ENCODE data around the gene TMEM18. TPM values are rescaled to one million over a fixed set of nuclear protein-coding genes. Genes with fewer than 3 reads are reported as not detected.

Gene TMEM18
- total and polyA plus RNA-seq, 2 of the 4 experiments (the other 2 are of a cell fraction): 15.2 to 30.2 TPM

GRCh38 chr2:667332-667999 lies 9.7 kb downstream of the TMEM18 start (continued):
- no peak for TF ChIP-seq RCOR1 (IDR thresholded peaks at IDR 0.05; ENCODE audit: insufficient replicate concordance, low read length)

- 96% methylated on average over 9 of the region's 15 CpGs; no CpG with 5 or more reads in 1 of the 2 experiments for WGBS, 2 experiments (ENCODE audit: extremely low coverage in 2 of 2, insufficient read length in 1 of 2)
- peak overlapping the region; percentile 19 for H2AK9ac ChIP-seq (replicated peaks; ENCODE audit: low read depth, low read length, poor library complexity)
- H3K4me1 ChIP-seq (ENCODE audit: control insufficient read depth, insufficient read depth, low read length): peaks cover 4% of the 10 kb centered on the region
- no peak overlapping the region for H3K4me2 ChIP-seq (ENCODE audit: low read depth, low read length)
- CTCF ChIA-PET: interaction anchor here (0.5 to 1.2 kb wide), 2 partner anchors 23 to 74 kb away, joined by 3 to 4 read pairs; no protein-coding TSS in a partner anchor
- H3K23ac ChIP-seq (ENCODE audit: low read depth, low read length): no peak overlapping the region
- H2BK5ac ChIP-seq (ENCODE audit: low read depth, low read length, poor library complexity, severe bottlenecking): no peak overlapping the region
- peaks cover 6% of the 10 kb centered on the region; the same call in 1 of the 2 replicates for H3K9me1 ChIP-seq (ENCODE audit: insufficient read depth, low read length)
- no peak overlapping the region for H2AFZ ChIP-seq (replicated peaks; ENCODE audit: low read length, poor library complexity)
- no peak overlapping the region for H3K56ac ChIP-seq (ENCODE audit: extremely low read depth, insufficient read depth, low read length)
- H2BK15ac ChIP-seq (ENCODE audit: low read depth, low read length): no peak overlapping the region
- peaks cover 20% of the 10 kb centered on the region for H3K36me3 ChIP-seq (ENCODE audit: control insufficient read depth, insufficient read depth, low read length)
- BruUV-seq (replicated peaks): no TSS peak
- no peak overlapping the region for H3K18ac ChIP-seq (ENCODE audit: low read depth, low read length)
- H2BK20ac ChIP-seq (ENCODE audit: low read depth, low read length): no peak overlapping the region
- no peak overlapping the region for H3K4me3 ChIP-seq (ENCODE audit: insufficient read depth, low read depth, low read length)
- dilution Hi-C loops (cut with HindIII; ENCODE audit: low sequenced_read_pairs, unreplicated experiment) (no loop called here), in situ Hi-C loops (cut with MboI; ENCODE audit: low sequenced_read_pairs) (loop anchor here (10.0 kb wide), 1 partner anchor 422 kb away; no protein-coding TSS in a partner anchor), intact Hi-C loops (cut with micrococcal nuclease) (no loop called here)
- no peak overlapping the region for H3K9ac ChIP-seq (ENCODE audit: low read depth, low read length)
- no peak for TF ChIP-seq USF2 (IDR thresholded peaks at IDR 0.05; ENCODE audit: low read depth, low read length)
- no peak for TF ChIP-seq POLR2A (IDR thresholded peaks at IDR 0.05; ENCODE audit: low read depth, low read length)
- TF ChIP-seq ELK1 (IDR thresholded peaks at IDR 0.05; ENCODE audit: borderline replicate concordance, low read depth, low read length): no peak
- no peak for TF ChIP-seq MAZ (IDR thresholded peaks at IDR 0.05; ENCODE audit: borderline replicate concordance, low read depth, low read length)
- no peak for TF ChIP-seq CEBPB (IDR thresholded peaks at IDR 0.05; ENCODE audit: low read depth, low read length)
- no peak for TF ChIP-seq NFE2L2 (IDR thresholded peaks at IDR 0.05; ENCODE audit: low read depth, low read length)
- H2AK5ac ChIP-seq (ENCODE audit: low read depth, low read length): no peak overlapping the region
- H3K27ac ChIP-seq (ENCODE audit: insufficient read depth, low read length): no peak overlapping the region
- DNase-seq (no peak), ATAC-seq (ENCODE audit: low read depth) (no peak)
- H4K20me1 ChIP-seq (ENCODE audit: insufficient read depth, low read length): no peaks in the 10 kb centered on the region
- H4K8ac ChIP-seq (ENCODE audit: low read depth in 2 of 2, low read length in 2 of 2): no peak overlapping the region
- no peak overlapping the region for H4K5ac ChIP-seq (ENCODE audit: low read depth, low read length)
- no peak overlapping the region for H3K14ac ChIP-seq (replicated peaks; ENCODE audit: low read depth, low read length)
- H2BK120ac ChIP-seq (ENCODE audit: low read depth, low read length): no peak overlapping the region
- H4K91ac ChIP-seq (ENCODE audit: insufficient read depth, low read depth, low read length): no peak overlapping the region
- H3K4ac ChIP-seq (ENCODE audit: low read depth, low read length): no peak overlapping the region
- no peaks in the 10 kb centered on the region for H3K27me3 ChIP-seq (ENCODE audit: control insufficient read depth, insufficient read depth, low read length)
- peaks cover 18% of the 10 kb centered on the region in 2 experiments for H3K79me1 ChIP-seq (ENCODE audit: low read depth in 1 of 2, low read length in 2 of 2)
- POLR2A ChIA-PET (ENCODE audit: unreplicated experiment): no interaction called here
- H3K9me3 ChIP-seq (ENCODE audit: control insufficient read depth, insufficient read depth, low read length): peaks cover 3% of the 10 kb centered on the region; the same call in 1 of the 2 replicates
Observed at GRCh38 chr2:666441-666840, 10.8 kb downstream of the TMEM18 start.

Data from IMR-90 (cell line).